Measurements from ENCODE around the gene DSG2.

Gene DSG2

DNA sequence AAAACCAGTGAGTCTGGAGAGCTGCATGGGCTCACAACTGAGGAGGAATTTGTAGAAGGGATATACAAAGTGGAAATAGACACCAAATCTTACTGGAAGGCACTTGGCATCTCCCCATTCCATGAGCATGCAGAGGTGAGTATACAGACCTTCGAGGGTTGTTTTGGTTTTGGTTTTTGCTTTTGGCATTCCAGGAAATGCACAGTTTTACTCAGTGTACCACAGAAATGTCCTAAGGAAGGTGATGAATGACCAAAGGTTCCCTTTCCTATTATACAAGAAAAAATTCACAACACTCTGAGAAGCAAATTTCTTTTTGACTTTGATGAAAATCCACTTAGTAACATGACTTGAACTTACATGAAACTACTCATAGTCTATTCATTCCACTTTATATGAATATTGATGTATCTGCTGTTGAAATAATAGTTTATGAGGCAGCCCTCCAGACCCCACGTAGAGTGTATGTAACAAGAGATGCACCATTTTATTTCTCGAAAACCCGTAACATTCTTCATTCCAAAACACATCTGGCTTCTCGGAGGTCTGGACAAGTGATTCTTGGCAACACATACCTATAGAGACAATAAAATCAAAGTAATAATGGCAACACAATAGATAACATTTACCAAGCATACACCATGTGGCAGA, 97.3 kb downstream of the DSG2 start:
- no peaks in the 10 kb centered on the region for H3K36me3 ChIP-seq (replicated peaks)
- TF ChIP-seq, protein P1, sequence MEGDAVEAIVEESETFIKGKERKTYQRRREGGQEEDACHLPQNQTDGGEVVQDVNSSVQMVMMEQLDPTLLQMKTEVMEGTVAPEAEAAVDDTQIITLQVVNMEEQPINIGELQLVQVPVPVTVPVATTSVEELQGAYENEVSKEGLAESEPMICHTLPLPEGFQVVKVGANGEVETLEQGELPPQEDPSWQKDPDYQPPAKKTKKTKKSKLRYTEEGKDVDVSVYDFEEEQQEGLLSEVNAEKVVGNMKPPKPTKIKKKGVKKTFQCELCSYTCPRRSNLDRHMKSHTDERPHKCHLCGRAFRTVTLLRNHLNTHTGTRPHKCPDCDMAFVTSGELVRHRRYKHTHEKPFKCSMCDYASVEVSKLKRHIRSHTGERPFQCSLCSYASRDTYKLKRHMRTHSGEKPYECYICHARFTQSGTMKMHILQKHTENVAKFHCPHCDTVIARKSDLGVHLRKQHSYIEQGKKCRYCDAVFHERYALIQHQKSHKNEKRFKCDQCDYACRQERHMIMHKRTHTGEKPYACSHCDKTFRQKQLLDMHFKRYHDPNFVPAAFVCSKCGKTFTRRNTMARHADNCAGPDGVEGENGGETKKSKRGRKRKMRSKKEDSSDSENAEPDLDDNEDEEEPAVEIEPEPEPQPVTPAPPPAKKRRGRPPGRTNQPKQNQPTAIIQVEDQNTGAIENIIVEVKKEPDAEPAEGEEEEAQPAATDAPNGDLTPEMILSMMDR (IDR thresholded peaks at IDR 0.05; ENCODE audit: low read depth, low read length, missing control alignments): no peak
- H3K4me3 ChIP-seq (ENCODE audit: low read depth, low read length): no peak overlapping the region
- H3K27me3 ChIP-seq (replicated peaks): no peaks in the 10 kb centered on the region
- DNase-seq: no peak
- in situ Hi-C loops (cut with HindIII; ENCODE audit: low pct_ligation_motif_present, low sequenced_read_pairs): no loop called here
- H3K27ac ChIP-seq: no peak overlapping the region

DNA sequence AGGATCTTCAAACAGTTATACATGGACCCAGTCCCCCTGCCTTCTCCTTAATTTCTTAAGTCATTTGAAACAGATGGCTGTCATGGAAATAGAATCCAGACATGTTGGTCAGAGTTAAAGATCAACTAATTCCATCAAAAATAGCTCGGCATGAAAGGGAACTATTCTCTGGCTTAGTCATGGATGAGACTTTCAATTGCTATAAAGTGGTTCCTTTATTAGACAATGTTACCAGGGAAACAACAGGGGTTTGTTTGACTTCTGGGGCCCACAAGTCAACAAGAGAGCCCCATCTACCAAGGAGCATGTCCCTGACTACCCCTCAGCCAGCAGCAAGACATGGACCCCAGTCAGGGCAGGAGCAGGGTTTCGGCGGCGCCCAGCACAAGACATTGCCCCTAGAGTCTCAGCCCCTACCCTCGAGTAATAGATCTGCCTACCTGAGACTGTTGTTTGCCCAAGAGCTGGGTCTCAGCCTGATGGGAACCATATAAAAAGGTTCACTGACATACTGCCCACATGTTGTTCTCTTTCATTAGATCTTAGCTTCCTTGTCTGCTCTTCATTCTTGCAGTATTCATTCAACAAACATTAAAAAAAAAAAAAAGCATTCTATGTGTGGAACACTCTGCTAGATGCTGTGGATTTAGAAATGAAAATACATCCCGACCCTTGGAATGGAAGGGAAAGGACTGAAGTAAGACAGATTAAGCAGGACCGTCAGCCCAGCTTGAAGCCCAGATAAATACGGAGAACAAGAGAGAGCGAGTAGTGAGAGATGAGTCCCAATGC, 98.3 kb downstream of the DSG2 start:
- H3K36me3 ChIP-seq (replicated peaks): no peaks in the 10 kb centered on the region
- in situ Hi-C loops (cut with HindIII; ENCODE audit: low pct_ligation_motif_present, low sequenced_read_pairs): no loop called here
- no peak overlapping the region for H3K4me3 ChIP-seq (ENCODE audit: low read depth, low read length)
- TF ChIP-seq, protein P1 (IDR thresholded peaks at IDR 0.05; ENCODE audit: low read depth, low read length, missing control alignments): no peak
- H3K27me3 ChIP-seq (replicated peaks): no peaks in the 10 kb centered on the region
- no peak for DNase-seq
- no peak overlapping the region for H3K27ac ChIP-seq

DNA sequence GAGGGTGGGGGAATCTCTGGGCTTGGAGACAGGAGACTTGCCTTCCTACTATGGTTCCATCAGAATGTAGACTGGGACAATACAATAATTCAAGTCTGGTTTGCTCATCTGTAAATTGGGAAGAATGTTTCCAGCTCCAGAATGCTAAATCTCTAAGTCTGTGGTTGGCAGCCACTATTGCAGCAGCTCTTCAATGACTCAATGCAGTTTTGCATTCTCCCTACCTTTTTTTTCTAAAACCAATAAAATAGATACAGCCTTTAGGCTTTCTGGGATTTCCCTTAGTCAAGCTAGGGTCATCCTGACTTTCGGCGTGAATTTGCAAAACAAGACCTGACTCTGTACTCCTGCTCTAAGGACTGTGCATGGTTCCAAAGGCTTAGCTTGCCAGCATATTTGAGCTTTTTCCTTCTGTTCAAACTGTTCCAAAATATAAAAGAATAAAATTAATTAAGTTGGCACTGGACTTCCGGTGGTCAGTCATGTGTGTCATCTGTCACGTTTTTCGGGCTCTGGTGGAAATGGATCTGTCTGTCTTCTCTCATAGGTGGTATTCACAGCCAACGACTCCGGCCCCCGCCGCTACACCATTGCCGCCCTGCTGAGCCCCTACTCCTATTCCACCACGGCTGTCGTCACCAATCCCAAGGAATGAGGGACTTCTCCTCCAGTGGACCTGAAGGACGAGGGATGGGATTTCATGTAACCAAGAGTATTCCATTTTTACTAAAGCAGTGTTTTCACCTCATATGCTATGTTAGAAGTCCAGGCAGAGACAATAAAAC, 100.2 kb downstream of the DSG2 start:
- Histone ChIP-seq H3K27ac (no peak overlapping the region), H3K4me3 (ENCODE audit: low read depth, low read length) (no peak overlapping the region), H3K27me3 (replicated peaks) (no peaks in the 10 kb centered on the region), H3K36me3 (replicated peaks) (no peaks in the 10 kb centered on the region)
- in situ Hi-C loops (cut with HindIII; ENCODE audit: low pct_ligation_motif_present, low sequenced_read_pairs): no loop called here
- DNase-seq: no peak
- TF ChIP-seq, protein P1 (IDR thresholded peaks at IDR 0.05; ENCODE audit: low read depth, low read length, missing control alignments): no peak

Data from brain microvascular endothelial cell (primary cell).